ENCODE data around the gene ALKBH3.

GRCh38 chr11:43868852-43869567 is 11.6 kb upstream of the ALKBH3 start:
- TF ChIP-seq, protein P1, sequence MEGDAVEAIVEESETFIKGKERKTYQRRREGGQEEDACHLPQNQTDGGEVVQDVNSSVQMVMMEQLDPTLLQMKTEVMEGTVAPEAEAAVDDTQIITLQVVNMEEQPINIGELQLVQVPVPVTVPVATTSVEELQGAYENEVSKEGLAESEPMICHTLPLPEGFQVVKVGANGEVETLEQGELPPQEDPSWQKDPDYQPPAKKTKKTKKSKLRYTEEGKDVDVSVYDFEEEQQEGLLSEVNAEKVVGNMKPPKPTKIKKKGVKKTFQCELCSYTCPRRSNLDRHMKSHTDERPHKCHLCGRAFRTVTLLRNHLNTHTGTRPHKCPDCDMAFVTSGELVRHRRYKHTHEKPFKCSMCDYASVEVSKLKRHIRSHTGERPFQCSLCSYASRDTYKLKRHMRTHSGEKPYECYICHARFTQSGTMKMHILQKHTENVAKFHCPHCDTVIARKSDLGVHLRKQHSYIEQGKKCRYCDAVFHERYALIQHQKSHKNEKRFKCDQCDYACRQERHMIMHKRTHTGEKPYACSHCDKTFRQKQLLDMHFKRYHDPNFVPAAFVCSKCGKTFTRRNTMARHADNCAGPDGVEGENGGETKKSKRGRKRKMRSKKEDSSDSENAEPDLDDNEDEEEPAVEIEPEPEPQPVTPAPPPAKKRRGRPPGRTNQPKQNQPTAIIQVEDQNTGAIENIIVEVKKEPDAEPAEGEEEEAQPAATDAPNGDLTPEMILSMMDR (IDR thresholded peaks at IDR 0.05 in 2 of 3, conservative IDR thresholded peaks at IDR 0.05 in 1 of 3; ENCODE audit: borderline replicate concordance in 1 of 3, insufficient read depth in 1 of 3, low read depth in 2 of 3, low read length in 2 of 3): no peak
- TF ChIP-seq POLR2A (IDR thresholded peaks at IDR 0.05; ENCODE audit: borderline replicate concordance, extremely low read depth, insufficient read depth, insufficient read length): no peak
- no peak for TF ChIP-seq ZNF274 (IDR thresholded peaks at IDR 0.05; ENCODE audit: low read depth, low read length)
- no peak for TF ChIP-seq FOSL1 (IDR thresholded peaks at IDR 0.05; ENCODE audit: low read depth)
- TF ChIP-seq EZH2 (IDR thresholded peaks at IDR 0.05): no peak
- TF ChIP-seq POLR2AphosphoS5 (IDR thresholded peaks at IDR 0.05; ENCODE audit: low read depth, low read length): no peak
- no peak for TF ChIP-seq EGR1 (IDR thresholded peaks at IDR 0.05; ENCODE audit: low read depth)
- no peak for TF ChIP-seq RAD21 (IDR thresholded peaks at IDR 0.05; ENCODE audit: low read depth)
- no peak for TF ChIP-seq TCF7L2 (IDR thresholded peaks at IDR 0.05; ENCODE audit: borderline replicate concordance, extremely low read depth, insufficient read depth, insufficient read length)
- no peak for TF ChIP-seq REST (IDR thresholded peaks at IDR 0.05; ENCODE audit: low read depth)
- TF ChIP-seq EZH2phosphoT487 (IDR thresholded peaks at IDR 0.05; ENCODE audit: borderline replicate concordance): no peak
